DMS 273 (cell line): ENCODE measurements around the gene TMEM151B.
A peak's percentile ranks its signal among the peaks of the same experiment; 100 is the strongest.
"Not testable (repeated sequence)": the region's sequence is repeated elsewhere in the genome, so short reads cannot be mapped to it uniquely, and the experiment has no call there.

Source experiments
- DNase-seq: peaks from one replicate; lab custom pipeline; 2025; ENCODE audit not compliant: unreplicated experiment; lab: John Stamatoyannopoulos, UW

The TMEM151B gene

DNA sequence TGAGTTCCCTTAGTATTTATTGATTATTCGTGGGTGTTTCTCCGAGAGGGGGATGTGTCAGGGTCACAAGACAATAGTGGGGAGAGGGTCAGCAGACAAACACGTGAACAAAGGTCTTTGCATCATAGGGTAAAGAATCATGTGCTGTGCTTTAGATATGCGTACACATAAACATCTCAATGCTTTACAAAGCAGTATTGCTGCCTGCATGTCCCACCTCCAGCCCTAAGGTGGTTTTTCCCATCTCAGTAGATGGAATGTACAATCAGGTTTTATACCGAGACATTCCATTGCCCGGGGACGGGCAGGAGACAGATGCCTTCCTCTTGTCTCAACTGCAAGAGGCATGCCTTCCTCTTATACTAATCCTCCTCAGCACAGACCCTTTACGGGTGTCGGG lies 58.0 kb downstream of the TMEM151B start:
- DNase-seq = not testable (repeated sequence)

DNA sequence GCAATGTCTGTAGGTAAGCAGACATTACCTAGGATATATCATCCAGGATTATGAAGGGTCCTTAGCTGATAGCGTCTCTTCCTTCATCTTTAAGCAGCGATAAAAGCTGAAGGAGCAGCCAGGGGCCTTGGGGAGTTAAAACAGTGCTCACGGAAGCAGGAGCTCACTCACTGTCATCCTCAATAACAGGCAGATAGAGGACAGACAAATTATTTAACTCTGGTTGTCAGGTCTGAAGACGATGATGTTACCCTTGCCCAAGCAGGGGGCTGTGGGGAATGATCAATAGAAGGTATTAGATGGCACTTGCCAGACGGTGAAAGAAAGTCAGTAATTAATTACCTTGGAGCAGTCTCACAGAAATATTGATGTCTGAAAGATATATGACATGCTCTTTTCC lies 59.6 kb downstream of the TMEM151B start:
- no peak for DNase-seq

DNA sequence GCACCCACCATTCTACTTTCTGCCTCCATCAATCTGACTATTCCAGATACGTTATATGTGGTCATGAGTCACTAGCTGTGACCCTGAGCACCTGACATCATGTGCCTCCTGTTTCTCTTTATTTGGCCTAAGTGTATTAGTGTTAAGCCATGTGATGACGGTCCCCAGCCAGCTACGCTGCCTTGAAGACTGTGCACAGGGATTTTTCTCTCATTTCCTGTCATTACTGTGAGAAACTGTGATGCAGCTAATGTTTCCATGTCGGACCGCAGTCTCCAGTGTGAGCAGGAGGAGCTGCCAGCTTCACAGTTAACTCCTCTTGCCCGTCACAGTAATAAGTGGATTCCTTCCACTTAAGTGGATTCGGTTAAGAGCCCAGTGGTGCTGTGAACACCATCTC lies 62.3 kb downstream of the TMEM151B start:
- DNase-seq = no peak

DNA sequence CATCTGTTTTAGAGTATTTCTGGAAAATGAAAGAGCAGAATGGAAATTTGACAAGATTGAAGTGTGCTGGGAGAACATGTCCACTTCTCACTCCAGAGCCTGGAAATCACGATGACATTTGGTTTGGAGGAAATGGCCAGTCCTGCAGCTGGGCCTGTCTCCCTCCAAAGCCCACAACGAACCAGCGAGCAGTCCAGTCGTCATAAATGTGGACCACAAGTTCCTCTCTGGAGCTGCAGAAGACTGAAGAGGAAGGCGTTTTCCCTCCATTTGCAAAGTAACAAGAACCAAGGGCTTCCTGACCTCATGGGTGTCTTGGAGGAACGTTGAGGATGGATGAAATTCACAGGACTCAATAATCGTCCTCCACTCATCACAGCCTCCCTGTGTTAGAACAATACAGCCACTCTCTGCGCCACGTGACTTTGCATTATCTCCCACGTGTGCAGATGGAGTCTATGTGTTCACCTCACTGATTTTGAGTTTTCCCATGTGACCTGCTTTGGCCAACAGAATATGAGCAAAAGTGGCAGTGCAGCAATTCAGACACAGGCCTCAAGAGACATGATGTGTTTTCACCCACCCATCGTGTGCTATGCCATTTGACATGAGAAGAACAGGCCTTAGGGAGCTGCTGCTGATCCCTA lies 63.1 kb downstream of the TMEM151B start:
- DNase-seq = no peak

DNA sequence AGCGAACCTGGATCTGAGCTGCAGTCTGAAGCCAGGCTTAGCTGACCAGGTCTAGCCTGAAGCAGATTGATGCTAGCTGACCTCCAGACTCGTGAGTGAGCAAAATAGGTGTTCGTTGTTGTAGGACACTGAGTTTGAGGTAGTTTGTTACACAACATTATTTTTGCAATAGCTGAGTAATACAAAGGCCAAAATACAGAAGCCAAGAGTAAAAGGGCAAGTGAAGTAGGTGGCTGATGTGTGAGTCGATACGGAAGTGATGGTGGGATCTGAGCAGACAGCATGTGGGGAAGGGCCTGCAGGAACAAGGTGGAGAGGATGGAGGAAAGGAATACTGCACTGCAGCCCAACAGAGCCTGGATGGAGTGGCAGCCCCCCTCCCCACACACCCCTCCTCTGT lies 63.7 kb downstream of the TMEM151B start:
- DNase-seq = no peak

DNA sequence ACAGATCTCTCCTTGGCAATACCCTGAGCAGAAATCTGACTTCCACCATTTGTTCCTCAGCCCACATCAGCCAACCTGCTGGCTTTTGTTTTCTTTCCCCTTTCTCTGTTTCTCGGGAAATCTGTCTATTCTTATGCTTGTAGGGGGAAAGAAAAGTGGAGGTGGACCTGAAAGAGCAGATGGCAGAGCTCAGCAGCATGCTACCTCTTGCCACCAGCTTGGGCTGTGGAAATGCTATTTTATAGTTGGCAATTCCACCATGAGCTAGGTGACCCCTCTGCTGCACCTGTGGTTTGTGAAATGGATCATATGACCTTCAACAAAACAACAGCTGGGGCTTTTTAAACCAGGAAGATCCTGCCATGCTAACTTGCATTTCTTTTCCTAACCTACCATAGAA lies 65.4 kb downstream of the TMEM151B start:
- DNase-seq = no peak

DNA sequence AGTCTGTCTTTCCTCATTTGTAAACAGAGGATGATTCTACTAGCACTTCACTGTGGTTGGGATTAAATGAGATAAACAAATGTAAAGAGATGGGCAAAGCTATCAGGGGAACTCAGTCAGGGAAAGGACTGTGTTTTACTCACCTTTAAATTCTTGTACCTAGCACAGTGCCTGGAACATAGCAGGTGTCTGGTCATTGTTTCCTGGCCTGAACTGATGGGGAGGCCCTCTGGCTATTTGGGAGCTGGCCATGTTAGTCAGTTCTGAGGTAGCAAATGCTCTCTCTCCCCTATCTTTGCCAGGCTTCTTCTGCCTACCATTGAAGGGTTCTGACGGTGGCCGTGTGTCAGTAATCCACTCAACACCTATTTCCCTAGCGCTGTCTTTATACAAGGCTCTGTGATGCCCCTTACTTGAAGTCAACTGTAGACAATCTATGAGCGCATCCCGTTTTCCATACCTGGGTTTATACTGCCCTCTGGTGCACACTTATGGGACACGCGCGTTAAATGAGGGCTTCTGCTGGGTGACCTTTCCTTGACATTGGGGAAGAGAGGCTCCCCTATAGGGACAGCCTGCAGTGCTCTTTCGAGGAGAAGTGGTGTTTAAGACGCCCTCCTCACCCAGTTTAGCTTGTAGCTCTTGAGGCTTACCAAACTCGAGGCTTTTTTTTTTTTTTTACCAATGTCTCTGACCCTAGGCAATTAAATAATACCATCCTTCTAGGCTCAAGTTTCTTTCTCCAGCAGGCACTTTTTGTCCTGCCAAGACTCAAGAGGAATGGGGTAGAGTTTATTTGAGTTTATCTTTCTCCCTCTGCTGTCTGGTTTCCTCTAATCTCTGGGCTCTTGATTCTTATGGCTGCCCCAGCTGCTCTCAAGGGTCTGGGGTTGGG lies 68.2 kb downstream of the TMEM151B start:
- peak; percentile 87 for DNase-seq

DNA sequence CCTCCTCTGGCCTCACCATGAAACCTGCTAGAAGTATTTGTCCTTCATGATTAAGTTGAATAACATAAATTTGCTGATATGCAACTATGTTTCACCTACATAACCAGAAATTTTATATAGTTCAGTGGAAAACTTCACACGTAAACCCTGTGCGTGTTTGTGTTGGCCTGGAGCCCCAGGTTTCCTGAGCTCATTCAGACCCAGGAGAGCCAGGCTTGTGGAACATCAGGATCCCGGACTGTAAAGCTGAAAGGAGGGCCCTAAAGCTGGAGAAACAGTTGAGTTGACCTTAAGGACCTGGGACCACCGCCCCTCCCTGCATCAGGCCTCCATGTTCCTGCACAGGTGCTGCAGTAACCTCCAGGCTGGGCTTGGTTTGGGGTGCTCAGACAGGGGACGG lies 69.1 kb downstream of the TMEM151B start:
- DNase-seq = no peak

DNA sequence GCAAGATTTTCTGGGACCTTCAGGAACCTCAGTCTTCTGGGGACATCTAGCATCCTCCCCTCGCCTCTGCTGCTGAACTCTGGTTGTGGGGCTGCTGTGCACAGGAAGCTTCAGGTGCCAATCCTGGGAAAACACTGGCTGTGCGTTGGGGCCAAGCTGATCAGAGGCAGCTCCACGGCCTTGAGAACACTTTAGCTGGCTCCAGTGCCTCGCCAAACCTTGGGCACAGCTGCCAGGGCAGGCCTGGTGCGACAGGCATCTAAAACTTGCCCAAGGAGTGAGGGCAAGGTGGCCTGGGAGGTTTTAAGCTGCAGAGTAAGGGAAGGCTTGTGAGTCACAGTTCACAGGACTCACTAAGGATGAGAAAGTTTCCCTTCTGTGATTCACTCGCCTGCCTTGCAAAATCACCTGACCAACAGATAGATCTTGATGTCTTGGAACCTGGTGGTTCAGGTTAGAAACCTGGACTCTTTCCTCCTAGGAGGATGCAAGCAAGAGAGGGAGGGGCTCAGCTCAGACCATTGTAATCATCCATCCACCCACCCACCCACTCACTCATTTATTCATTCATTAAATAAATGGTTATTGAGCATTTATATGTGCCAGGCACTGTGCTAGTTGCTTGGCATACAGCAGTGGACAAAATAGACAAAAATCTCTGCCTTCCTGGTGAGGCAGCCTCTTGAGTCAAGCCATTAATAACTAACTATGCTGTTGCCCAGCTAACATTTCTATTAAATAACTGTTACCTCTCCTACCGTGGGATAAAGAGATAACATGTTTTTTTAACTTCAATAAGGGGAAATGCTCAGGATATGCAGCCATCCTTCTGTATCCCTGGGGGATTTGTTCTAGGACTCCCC lies 69.7 kb downstream of the TMEM151B start:
- no peak for DNase-seq

DNA sequence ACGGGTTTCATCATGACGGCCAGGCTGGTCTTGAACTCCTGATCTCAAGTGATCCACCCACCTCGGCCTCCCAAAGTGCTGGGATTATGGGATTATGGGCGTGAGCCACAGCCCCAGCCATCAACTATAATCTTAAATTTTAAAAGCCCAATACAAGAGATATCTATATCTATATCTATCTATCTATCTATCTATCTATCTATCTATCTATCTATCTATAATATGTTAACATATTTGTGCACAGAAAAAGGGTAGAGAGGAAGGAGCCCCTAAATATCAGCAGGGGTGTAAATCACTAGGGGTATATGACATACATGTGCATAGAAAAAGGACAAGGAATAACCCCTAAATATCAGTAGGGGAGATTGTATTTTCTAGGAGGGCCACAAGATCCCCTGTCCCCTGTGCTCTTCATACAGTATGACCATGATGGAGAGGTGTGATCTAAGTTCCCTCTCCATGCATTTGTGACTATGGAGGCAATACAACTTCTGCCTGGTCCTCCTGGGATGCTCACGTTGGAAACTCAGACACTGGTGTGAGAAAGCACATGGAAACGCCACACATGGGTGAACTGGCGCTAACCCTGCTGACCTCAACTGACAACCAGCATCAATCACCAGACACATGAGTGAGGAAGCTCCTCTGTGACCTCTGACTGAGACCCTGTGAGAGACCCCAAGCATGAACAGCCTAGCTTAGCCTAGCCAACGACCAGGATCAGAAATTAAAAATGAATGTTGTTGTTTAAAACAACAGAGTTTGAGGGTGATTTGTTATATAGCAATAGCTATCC lies 71.0 kb downstream of the TMEM151B start:
- no peak for DNase-seq

DNA sequence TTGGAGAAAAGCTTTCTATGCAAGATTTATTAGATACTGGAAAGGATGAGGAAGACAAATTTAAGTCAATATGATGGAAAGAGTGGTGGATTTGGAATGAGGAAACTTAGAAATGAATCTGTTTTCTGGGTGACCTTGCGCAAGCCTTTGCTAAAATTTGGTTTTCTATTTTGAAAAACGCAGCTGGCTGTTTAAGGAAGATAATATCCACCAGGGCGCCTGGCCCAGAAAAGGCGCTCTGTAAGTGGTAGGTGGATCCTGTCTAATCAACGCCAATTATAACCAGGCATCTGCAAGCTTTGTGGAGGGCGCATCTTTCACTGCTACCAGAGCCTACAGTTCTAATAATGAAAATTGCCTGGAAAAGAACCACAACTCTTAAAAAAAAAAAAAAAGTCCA lies 71.8 kb downstream of the TMEM151B start:
- DNase-seq = peak; percentile 55

DNA sequence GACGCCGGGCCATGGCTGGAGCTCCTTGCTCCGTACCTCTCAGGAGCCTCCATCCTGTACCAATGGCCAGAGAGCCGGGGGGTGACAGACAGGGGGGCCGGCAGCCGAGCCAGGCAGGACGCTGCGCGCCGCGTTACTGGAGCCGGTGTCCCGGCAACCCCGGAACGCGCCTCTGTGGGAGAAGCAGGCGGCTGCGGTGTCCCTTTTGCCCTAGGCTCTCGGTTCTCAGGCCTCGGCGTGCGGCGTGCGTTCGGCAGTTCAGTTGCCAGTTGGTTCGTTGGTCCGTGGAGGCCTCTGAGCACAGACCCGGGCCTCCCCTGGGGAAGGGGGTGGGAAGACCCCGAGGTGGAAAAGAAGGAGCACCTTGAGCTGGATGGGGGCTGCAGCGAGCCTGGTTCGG lies 72.2 kb downstream of the TMEM151B start, which contains the start of gene SPATS1:
Gene SPATS1 (plus strand): TSS at position 162 of the 400 bp plus-strand sequence. CDS start 446 bp downstream, outside the sequence.
- DNase-seq = peak; percentile 67

DNA sequence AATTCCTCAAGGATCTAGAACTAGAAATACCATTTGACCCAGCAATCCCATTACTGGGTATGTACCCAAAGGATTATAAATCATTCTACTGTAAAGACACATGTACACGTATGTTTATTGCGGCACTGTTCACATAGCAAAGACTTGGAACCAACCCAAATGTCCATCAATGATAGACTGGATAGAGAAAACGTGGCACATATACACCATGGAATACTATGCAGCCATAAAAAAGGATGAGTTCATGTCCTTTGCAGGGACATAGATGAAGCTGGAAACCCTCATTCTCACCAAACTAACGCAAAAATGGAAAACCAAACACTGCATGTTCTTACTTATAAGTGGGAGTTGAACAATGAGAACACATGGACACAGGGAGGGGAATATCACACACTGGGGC lies 76.6 kb downstream of the TMEM151B start:
- not testable (repeated sequence) for DNase-seq

DNA sequence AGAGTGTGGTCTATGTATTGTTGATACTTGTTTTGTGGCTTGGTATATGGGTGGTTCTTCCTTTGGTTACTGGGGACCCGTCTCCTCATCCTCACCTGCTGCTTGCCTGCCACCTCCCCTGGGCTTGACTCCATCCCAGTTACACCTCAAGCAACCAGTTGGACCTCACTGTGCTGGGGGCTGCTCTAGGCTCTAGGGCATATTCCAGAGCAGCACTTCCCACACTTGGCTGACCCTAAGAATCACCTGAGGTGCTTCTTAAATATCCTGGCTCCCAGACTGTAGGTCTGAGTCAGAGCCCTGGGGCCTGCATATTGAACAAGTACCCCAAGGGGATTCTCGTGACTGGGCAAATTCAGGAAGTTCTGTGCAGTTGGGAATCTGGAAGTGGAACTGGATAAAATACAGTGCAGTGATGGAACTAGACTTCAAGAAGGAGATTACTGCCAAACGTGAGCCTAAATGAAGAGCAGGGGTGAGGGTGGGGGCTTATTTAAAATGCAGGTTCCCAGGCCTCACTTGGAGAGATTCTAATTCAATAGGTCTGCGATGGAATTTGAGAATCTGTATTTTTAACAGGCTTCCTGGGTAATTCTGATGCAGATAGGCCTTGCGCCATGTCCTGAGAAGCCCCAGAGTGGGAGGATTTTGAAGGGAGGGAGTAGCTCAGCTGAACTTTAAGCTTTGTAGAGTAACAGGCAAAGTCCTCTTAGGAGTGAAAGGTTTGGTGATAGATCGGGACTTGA lies 79.8 kb downstream of the TMEM151B start:
- no peak for DNase-seq

DNA sequence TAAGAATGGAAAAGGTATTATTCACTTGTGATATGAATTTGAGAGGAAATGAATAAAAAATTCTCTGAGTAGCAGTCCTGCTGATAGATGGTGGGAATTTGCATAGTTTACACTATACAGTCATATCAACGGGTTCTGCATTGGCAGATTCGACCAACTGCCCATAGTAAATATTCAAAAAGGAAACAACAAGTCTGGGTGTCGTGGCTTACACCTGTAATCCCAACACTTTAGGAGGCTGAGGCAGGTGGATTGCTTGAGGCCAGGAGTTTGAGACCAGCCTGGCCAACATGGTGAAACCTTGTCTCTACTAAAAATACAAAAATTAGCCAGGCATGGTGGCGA lies 80.4 kb downstream of the TMEM151B start:
- DNase-seq = not testable (repeated sequence)

DNA sequence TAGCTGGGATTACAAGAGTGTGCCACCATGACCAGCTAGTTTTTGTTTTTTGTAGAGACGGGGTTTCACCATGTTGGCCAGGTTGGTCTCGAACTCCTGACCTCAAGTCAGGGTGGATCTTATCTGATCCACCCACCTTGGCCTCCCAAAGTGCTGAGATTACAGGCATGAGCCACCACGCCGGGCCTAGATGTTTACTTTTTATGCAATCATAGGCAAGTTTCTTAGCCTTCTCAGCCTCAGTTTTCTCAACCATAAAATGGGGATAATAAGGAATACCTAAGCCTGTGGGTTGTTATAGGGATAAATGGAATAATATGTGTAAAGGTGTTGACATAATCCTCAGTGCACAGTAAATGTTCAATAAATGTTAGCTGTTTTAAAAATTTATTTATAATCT lies 82.0 kb downstream of the TMEM151B start:
- no peak for DNase-seq

DNA sequence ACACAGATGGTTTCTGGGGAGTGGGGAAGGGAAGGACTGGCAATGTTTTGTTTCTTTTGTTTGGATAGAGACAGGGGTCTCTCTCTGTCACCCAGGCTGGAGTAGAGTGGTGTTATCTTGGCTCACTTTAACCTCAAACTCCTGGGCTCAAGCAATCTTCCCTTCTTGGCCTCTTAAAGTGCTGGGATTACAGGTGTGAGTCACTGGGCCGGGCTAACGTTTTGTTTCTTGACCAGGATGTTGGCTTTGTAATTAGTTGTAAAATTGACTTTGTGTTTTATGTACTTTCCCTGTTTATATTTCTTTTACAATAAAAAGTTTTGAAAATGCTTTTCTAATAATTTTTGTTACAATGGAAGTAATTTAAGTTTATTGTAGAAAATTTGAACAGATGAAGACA lies 83.1 kb downstream of the TMEM151B start:
- no peak for DNase-seq

DNA sequence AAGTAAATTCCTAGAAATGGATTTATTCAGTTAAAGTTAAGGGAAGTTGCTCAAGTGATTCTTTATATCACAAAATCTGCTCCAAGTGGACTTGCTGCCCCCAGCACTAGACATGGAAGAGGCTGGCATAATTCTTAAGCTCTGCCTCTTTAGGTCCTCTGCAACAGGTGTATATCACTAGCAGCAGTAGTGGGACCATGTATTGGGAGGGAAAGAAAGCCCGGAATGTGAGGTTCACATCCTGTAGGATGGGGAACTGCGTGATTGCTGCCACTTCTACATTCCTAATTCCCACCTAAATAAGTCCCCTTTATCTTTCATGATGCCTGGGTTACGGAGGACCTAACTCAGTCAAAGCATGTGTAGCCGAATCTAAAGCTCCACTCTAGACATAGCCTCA lies 85.4 kb downstream of the TMEM151B start:
- no peak for DNase-seq

DNA sequence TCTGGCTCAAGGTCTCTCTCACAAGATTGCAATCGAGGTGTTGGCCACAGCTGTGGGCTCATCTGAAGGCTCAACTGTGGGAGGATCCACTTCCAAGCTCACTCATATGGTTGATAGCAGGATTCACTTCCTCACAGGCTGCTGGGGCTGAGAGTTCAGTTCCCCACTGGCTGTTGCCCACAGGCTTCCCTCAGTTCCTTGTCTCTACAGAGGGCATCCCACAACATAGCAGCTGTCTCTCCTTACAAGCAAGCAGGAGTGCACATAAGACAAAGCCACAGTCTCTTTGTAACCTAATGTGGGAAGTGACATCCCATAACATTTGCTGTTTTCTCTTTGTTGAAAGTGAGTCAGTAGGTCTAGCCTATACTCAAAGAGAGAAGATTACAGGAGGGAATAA lies 86.2 kb downstream of the TMEM151B start:
- DNase-seq = no peak
